ENCODE measurements around the gene KIF21A.

Gene KIF21A

GRCh38 chr12:39431002-39431796 is 11.7 kb downstream of the KIF21A start:
- no peak for DNase-seq

GRCh38 chr12:39429809-39430208 is 13.1 kb downstream of the KIF21A start:
- DNase-seq = no peak

GRCh38 chr12:39427360-39427808 is 15.5 kb downstream of the KIF21A start:
- no peak for DNase-seq

- no peak for DNase-seq
These were observed 16.2 kb downstream of the KIF21A start for GRCh38 chr12:39426636-39427240.

GRCh38 chr12:39420043-39420442 is 22.9 kb downstream of the KIF21A start:
- no peak for DNase-seq

GRCh38 chr12:39419471-39419870 is 23.4 kb downstream of the KIF21A start:
- DNase-seq = no peak

- DNase-seq = no peak
These were observed 25.0 kb downstream of the KIF21A start for GRCh38 chr12:39417916-39418315.

GRCh38 chr12:39413836-39414771 is 28.8 kb downstream of the KIF21A start:
- no peak for DNase-seq

- no peak for DNase-seq
These were observed 30.7 kb downstream of the KIF21A start for GRCh38 chr12:39412210-39412609.

GRCh38 chr12:39406262-39406661 is 36.7 kb downstream of the KIF21A start:
- no peak for DNase-seq

GRCh38 chr12:39405580-39405979 is 37.3 kb downstream of the KIF21A start:
- DNase-seq = no peak

GRCh38 chr12:39404000-39404399 is 38.9 kb downstream of the KIF21A start:
- DNase-seq = no peak

- DNase-seq = no peak
These were observed 39.5 kb downstream of the KIF21A start for GRCh38 chr12:39403376-39403775.

GRCh38 chr12:39402922-39403321 is 40.0 kb downstream of the KIF21A start:
- no peak for DNase-seq

- DNase-seq = no peak
These were observed 41.5 kb downstream of the KIF21A start for GRCh38 chr12:39401459-39401858.

- DNase-seq = no peak
These were observed 47.1 kb downstream of the KIF21A start for GRCh38 chr12:39395866-39396265.

- DNase-seq = no peak
These were observed 49.0 kb downstream of the KIF21A start for GRCh38 chr12:39393890-39394289.

GRCh38 chr12:39393179-39393578 is 49.7 kb downstream of the KIF21A start:
- DNase-seq = no peak

- DNase-seq = no peak
These were observed 50.6 kb downstream of the KIF21A start for GRCh38 chr12:39392154-39392925.

GRCh38 chr12:39390752-39391151 is 52.2 kb downstream of the KIF21A start:
- DNase-seq = no peak

GRCh38 chr12:39389399-39390150 is 53.3 kb downstream of the KIF21A start:
- DNase-seq = no peak

- DNase-seq = no peak
These were observed 56.6 kb downstream of the KIF21A start for GRCh38 chr12:39386335-39386734.
